ENCODE results near the gene C1orf50.

GRCh38 chr1:42723511-42723910, 43.5 kb upstream of the C1orf50 start:
- no peak for TF ChIP-seq CTCF (IDR thresholded peaks at IDR 0.05)
- TF ChIP-seq ZFX (IDR thresholded peaks at IDR 0.05; ENCODE audit: borderline replicate concordance) = no peak

All from 22Rv1 (cell line).